Activated gamma-delta T cell treated with Interleukin-2 at 50 U/mL for 16 hours (primary cell): ENCODE results near the gene RUFY4.
"Not testable (repeated sequence)": the region's sequence is repeated elsewhere in the genome, so short reads cannot be mapped to it uniquely, and the experiment has no call there.

ENCODE experiments used
- DNase-seq: peaks from one replicate; pipeline ENCODE4 v3.0.0-alpha.2; 2020

RUFY4 gene

DNA sequence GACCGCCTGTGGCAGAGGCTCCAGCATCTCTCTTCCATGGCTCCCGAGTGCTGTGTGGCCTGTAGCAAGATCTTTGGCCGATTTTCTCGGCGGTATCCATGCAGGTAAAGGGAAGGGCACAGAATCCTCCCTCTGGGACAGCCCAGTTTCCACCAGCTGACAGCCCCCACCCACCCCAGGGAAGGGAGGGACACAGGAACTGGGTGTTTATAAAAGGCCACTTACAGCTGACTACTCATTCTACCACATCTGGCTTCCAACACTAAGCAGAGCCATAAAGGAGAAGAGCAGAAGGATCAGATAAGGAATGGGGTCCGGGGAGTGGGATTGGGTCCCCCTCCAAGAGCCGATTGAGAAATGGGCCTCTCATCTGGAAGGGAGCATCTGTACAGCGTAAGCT is 20.2 kb downstream of the RUFY4 start:
- DNase-seq = no peak

DNA sequence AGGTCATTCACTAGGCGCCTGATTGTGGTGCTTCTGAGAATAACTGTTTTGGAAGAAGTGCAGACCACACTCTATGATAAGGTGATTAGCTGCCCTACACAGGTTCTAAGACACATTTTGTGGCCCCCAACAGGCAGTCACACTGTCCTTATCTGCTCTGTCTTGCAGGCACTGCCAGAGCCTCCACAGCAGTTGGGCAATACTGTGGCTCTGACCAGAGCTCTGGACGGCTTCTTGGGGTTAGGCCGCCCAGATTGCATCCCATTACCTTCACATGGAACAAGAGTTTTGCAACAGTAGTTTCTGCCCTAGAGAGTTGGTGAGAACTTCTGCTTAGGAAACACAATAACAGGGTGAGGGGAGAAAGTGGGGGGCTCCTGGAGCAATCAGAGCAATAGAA is 22.7 kb downstream of the RUFY4 start:
- DNase-seq = no peak

DNA sequence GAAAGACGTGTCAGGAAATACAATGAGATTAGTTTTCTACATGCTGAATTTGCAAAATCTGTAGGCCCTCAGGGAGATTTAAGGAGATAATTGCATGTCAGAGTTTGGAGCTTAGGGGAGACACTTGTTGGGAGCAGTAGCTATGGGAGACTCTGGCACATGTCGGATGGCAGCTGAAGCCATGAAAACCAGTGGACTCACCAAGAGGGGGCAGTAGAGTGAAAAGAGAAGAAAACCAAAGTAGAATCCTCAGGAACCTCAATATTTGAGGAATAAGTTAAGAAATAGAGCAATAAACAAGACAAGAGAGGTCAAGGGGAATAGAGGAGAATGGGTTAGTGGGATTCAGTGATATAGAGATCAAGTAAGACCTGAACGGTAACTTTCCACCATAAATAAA is 24.8 kb downstream of the RUFY4 start:
- no peak for DNase-seq

DNA sequence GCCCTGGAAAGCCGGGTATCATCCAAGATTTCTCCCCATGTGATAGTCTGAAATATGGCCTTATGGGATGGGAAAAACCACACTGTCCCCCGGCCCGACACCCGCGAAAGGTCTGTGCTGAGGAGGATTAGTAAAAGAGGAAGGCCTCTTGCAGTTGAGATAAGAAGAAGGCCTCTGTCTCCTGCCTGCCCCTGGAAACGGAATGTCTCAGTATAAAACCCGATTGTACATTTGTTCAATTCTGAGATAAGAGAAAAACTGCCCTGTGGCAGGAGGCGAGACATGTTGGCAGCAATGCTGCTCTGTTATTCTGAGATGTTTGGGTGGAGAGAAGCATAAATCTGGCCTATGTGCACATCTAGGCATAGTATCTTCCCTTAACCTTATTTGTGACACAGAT is 26.8 kb downstream of the RUFY4 start:
- DNase-seq = no peak

DNA sequence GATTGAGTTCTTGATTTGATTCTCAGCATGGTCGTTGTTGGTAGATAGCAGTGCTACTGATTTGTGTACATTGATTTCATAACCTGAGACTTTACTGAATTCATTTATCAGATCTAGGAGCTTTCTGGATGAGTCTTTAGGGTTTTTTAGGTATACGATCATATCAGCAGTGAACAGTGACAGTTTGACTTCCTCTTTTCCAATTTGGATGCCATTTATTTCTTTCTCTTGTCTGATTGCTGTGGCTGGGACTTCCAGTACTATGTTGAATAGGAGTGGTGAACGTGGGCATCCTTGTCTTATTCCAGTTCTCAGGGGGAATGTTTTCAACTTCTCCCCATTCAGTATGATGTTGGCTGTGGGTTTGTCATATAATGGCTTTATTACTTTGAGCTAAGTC is 28.9 kb downstream of the RUFY4 start:
- no peak for DNase-seq

DNA sequence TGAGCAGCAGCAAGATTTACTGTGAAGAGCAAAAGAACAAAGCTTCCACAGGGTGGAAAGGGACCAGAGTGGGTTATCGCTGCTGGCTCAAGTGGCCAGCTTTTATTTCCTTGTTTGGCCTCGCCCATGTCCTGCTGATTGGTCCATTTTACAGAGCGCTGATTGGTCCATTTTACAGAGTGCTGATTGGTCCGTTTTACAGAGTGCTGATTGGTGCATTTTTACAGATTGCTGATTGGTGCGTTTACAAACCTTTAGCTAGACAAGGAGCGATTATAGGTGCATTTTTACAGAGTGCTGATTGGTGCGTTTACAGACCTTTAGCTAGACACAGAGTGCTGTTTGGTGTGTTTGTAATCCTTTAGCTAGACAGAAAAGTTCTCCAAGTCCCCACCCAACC is 39.8 kb downstream of the RUFY4 start:
- DNase-seq = not testable (repeated sequence)

DNA sequence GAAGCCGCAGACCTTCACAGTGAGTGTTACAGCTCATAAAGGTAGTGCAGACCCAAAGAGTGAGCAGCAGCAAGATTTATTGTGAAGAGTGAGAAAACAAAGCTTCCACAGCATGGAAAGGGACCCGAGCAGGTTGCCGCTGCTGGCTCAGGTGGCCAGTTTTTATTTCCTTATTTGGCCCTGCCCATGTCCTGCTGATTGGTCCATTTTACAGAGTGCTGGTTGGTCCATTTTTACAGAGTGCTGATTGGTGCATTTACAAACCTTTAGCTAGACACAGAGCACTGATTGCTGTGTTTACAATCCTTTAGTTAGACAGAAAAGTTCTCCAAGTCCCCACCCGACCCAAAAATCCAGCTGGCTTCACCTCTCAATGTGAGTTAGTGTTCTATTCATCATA is 52.7 kb downstream of the RUFY4 start:
- DNase-seq = not testable (repeated sequence)

DNA sequence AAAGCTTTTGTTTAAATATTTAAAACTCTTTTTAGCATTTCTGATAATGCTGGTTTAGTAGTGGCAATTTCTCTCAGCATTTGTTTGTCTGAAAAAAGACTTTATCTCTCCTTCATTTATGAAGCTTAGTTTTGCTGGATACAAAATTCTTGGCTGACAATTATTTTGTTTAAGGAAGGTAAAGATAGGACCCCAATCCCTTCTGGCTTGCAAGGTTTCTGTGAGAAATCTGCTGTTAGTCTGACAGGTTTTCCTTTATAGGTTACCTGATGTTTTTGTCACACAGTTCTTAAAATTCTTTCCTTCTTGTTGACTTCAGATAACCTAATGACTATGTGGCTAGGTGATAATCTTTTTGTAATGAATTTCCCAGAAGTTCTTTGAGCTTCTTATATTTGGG is 53.2 kb downstream of the RUFY4 start:
- not testable (repeated sequence) for DNase-seq

DNA sequence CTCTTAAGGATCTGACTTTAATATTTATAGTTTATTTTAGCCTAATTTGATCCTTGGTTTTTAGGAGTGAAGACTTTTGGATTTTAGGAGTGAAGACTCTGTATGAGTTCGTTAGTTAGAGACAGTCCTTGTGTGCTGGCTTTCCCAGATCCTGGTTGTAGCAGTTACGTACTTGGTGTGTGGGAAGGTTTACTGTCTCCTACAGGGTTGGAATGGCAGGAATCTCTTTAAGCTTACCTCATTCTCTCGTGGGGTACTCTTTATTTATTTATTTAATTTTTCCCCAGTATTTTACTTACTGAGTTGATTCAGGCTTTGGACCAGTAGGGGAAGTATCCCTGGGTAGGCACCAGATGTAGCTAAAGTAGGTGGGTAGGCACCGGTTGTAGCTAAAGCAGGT is 54.9 kb downstream of the RUFY4 start:
- no peak for DNase-seq

DNA sequence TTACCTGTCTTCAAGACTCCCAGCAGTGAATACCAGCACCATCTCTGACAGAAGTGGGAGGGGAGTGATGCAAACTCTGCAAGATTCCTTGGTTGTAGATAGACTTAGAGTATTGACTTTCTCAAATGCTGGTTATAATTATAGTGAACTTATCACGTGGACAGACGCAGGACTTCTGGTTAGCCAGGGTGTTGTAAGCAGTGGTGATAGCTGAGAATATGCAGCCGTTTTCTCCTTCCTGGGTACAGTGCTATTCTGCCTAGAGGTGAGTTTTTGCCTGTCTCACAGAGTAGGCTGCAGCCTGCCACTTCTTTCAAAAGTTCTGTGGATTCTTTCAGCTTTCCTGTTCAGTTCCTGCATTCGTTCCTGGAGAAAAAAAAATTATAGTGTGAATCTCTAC is 56.0 kb downstream of the RUFY4 start:
- no peak for DNase-seq

DNA sequence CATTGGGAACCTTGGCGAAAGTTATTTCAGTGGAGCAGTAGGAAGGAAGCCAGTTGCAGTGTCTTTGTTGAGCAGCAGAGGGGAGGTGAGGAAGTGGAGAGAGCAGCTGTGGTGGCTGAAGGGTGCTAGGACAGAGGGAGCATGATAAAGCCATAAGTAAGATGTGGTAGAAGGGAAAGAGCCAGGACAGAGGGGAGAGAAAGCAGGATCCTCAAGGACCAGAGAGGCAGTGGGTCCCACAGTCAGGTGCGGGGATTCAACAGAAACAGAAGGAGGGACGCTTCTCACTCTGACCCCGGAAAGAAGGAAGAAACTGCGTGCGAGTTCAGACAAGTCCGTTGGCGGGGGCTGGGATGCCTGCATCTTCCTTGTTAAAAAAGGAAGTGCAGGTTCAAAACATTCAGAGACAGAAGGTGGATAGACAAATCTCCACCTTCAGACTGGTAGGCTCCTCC is 56.6 kb downstream of the RUFY4 start, which contains the start of gene CXCR2:
Gene CXCR2, plus strand, starts transcription at position 403 of the 455 bp plus-strand sequence. CDS start 8,774 bp downstream, outside the sequence.
- no peak for DNase-seq

DNA sequence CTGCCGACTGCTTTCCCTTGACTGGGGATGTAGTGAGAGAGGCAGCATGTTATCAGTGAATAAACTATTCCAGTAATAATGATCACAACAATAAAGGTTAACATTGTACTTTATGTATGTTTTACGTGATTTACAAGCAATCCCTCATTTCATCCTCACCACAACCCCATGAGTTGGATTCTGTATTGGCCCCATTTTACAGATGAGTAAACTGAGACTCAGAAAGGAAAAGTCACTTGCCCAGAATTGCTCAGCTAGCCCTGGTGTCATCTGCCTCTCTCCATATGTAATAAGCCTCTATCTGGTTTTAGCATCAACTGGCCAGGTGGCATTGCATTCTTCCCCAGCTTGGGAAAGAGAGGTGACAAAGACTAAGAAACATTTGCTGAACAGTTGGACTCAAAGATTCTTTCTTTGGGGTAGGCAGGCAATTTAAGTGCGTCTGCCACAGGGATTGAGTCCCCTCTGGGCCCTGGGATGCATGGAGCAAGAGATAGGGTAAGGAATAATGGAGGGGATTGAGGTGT is 58.9 kb downstream of the RUFY4 start:
- no peak for DNase-seq

DNA sequence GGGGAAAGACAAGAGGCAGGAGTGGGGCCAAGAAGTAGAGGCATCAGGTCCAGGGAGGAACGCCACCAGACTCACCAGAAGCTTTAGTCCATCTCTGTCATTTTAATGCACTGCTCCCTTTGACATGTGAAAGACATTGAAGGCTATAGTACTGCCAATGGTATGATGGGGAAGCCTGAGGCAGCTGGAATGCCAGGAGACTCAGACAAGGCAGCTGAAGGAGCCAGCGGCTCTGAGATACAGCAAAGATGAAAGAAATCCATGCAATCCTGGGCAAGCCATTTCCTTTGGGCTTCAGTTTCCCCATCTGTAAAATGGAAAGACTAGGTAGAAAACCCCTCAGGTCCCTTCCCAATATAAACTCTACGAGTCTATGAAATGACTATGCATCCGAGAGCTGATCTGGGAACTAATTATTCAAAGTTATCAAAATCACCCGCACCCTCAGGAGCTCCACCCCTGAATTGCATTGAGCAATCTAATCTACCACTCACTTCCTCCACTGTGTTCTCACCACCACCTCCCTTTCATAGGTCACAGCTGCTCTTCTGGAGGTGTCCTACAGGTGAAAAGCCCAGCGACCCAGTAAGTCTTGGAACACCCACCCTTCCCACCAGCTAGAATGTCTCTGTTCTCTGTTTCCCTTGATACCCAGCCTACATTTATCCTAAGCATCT is 59.9 kb downstream of the RUFY4 start:
- DNase-seq = no peak

DNA sequence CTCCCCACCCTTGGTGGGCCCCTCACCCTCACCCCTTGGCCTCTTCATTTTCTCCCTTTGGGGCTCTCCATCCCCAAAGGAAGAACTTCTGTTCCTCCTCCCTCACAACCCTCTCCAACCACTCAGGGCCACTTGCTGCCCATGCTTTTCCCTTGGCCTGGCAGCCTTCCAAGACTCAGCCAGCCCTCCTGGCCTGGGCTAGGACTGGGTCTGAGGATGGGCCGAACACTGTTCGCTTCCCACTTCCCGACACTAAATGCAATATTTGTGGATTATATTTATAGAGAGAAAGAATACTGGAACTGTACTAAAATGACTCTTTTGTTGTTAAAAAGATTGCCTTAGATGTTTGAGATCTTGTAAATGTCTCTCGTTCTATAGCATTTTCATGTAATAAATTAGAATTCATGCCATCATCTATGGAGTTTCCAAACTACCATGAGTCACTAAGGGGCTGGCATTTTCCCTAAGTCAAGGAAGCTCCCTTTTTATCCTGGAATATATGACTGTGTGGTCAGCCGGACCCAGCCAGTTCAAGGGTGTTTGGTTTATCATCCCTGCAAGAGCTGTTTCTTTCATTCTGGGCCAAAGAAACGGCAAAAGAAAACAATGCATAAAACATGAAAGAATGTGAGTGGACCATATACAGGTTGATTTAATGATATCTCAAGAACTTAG is 60.5 kb downstream of the RUFY4 start:
- DNase-seq = no peak

DNA sequence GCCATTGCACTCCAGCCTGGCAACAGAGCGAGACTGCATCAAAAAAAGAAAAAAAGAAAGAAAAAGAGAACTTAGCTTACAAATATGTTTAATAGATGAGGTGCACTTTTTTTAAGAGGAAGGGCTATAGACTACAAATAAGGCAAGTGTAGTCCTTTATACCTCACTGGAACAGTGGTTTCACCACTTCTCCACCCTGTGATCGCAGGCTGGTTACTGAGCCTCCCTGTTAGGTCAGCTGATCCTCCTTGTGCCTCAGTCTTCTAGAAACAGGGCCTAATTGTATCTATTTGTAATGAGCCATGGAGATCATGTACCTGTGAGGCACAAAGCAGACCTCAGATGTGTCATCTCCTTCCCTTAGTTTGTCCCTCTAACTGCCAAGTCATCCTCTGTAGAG is 61.3 kb downstream of the RUFY4 start:
- DNase-seq = no peak

DNA sequence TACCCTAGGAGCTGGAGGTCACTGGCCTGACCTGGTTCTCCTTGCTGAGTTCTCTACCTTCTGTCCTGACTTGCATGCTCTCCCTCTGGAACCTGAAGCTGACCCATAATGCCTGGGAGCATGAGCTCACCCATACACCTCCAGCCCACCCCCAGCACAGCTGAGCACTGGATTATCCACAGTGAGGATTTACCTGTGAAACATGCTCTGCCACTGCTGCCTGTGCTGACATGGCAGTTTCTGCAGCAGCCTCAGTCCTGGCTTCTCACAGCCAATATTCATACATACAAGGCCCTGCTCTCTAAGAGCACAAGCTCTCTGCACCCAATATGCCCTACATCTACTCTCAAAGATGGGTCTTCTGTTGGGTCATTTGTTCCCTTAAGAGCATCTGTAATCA is 61.8 kb downstream of the RUFY4 start:
- DNase-seq = no peak

DNA sequence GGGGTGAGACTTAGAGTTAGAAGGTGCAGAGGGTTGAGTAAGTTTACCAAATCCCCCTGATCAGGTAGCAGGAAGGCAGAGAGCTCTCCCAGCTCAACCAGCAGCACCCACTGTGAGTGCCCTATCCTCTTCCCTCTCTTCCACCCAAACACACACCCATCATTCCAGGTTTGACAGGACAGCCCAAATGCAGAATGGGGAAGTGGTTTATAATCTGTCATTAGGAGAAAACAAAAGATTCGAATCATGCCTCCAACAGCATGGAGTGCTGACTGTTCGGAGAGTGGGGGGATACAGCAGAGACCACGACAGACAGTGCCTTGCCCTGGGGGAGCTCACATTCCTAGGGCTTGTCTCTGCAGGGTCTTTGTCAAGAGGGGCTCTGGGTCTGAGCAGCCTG is 68.5 kb downstream of the RUFY4 start:
- no peak for DNase-seq

DNA sequence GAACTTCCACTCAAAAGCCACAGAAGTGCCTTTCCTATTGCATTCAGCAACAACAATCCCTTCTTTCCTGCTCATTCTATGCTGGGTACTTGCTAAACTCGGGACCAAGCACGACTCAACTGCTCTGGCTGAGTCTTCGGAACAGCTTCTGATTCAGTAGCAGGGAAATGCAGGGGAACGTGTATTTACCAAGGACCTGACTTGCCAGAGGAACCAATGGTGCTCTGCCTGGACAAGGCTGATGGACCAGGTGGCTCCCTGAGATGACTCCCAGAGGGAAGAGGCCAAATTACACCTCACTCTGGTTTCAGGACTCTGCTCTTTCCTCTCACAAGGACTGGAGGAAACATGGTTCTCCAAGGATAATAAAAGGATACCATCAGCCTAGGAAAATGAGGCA is 69.0 kb downstream of the RUFY4 start:
- DNase-seq = no peak
